Thoracic aorta (tissue), 2 donors: ENCODE data around the gene ARHGEF3. TPM values are rescaled to one million over a fixed set of nuclear protein-coding genes. Genes with fewer than 3 reads are reported as not detected.

Source experiments
- ATAC-seq: fragments of 150-250 bp; one replicate; pipeline ENCODE4 v1.8.0; 2017; ENCODE audit warnings: low read depth; ENCODE audit not compliant: insufficient number of reproducible peaks, low FRiP score
- DNase-seq: peaks from one replicate; pipeline ENCODE4 v3.0.0-alpha.2; 2020; ENCODE audit warnings: low spot score
- H3K27ac ChIP-seq, 2 donors: fragments of 200-600 bp; sonication (generic); 1 replicate in 1 of 2; 2 replicates in 1 of 2; pipeline ENCODE4 v1.5.1; 2016; ENCODE audit warnings: mild to moderate bottlenecking in 2 of 2, moderate library complexity in 2 of 2
- H3K27me3 ChIP-seq: fragments of 200-600 bp; sonication (generic); replicated peaks from 2 replicates; pipeline ENCODE4 v1.6.0; 2016; ENCODE audit warnings: mild to moderate bottlenecking; ENCODE audit not compliant: insufficient read depth
- H3K36me3 ChIP-seq: fragments of 200-600 bp; sonication (generic); one replicate; pipeline ENCODE4 v1.5.1; 2016
- H3K4me1 ChIP-seq, 2 donors: fragments of 200-600 bp; sonication (generic); 1 replicate in 1 of 2; 2 replicates in 1 of 2; pipeline versions ENCODE4 v1.5.1 to v1.6.0; 2016; ENCODE audit warnings: low read depth in 2 of 2, mild to moderate bottlenecking in 1 of 2; ENCODE audit not compliant: control insufficient read depth in 1 of 2
- H3K4me3 ChIP-seq: fragments of 200-600 bp; sonication (generic); 2 replicates; pipeline ENCODE4 v1.5.1; 2016; ENCODE audit warnings: mild to moderate bottlenecking
- H3K9me3 ChIP-seq: fragments of 200-600 bp; sonication (generic); 2 replicates; pipeline ENCODE4 v1.5.1; 2016
- total RNA-seq, 2 donors: library from RNA; depleted of rRNA; stranded (reverse); fragments of >200 nt; gene quantifications; one replicate each; pipeline versions ENCODE4 v1.1.0 to v1.2.3, GENCODE V29; 2016
- TF ChIP-seq, protein P1 (sequence below): fragments of 200-600 bp; sonication (generic); IDR thresholded peaks from one replicate; pipeline ENCODE4 v1.5.1; 2019; ENCODE audit warnings: antibody characterized with exemption

Gene ARHGEF3
- total RNA-seq, 2 donors from 2014 or later, result 13.9 to 21.9 TPM

DNA sequence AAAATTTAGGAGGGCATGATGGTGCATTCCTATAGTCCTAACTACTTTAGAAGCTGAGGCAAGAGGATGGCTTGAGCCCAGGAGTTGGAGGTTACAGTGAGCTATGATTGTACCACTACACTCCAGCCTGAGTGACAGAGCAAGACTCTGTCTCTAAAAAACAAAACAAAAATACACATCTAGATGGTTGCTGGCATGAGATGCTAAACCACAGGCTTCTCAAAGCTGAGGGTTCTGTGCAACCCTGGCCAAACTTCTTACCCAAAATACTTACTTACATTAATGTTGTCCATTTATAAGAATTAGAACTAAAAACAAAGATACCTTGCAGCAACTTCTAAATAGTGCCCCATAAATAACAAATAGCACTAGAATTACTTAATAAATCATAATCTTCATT lies 14.3 kb upstream of the ARHGEF3 start:
- Histone ChIP-seq H3K4me3 (no peak overlapping the region), H3K27ac (no peak overlapping the region), H3K4me1 (peaks cover 0 to 6% of the 10 kb centered on the region in 2 donors), H3K27me3 (no peaks in the 10 kb centered on the region), H3K36me3 (no peaks in the 10 kb centered on the region), H3K9me3 (no peaks in the 10 kb centered on the region)
- TF ChIP-seq, protein P1, sequence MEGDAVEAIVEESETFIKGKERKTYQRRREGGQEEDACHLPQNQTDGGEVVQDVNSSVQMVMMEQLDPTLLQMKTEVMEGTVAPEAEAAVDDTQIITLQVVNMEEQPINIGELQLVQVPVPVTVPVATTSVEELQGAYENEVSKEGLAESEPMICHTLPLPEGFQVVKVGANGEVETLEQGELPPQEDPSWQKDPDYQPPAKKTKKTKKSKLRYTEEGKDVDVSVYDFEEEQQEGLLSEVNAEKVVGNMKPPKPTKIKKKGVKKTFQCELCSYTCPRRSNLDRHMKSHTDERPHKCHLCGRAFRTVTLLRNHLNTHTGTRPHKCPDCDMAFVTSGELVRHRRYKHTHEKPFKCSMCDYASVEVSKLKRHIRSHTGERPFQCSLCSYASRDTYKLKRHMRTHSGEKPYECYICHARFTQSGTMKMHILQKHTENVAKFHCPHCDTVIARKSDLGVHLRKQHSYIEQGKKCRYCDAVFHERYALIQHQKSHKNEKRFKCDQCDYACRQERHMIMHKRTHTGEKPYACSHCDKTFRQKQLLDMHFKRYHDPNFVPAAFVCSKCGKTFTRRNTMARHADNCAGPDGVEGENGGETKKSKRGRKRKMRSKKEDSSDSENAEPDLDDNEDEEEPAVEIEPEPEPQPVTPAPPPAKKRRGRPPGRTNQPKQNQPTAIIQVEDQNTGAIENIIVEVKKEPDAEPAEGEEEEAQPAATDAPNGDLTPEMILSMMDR, result no peak
- ATAC-seq (no peak), DNase-seq (no peak)

DNA sequence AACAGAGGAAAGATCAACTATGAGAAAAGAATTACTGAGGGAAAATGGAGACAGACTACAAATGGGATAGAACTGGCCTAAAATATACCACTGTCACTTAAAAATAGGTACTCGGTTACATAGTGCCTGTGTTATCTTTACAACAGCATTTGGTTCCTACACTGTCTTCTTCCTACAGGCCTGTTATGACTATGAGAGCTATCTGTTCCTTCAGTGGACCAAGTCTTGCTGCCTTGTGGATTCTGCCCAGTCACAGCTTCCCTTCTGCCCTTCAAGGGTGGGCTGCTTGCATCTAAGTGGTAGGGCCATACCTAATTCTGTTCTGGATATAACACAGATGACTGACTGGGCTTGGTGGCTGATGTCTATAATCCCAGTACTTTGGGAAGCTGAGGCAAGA lies 13.8 kb upstream of the ARHGEF3 start:
- ATAC-seq (no peak), DNase-seq (no peak)
- TF ChIP-seq, protein P1, result no peak
- H3K27ac ChIP-seq, result no peak overlapping the region
- H3K4me3 ChIP-seq, result no peak overlapping the region
- H3K9me3 ChIP-seq, result no peaks in the 10 kb centered on the region
- H3K27me3 ChIP-seq, result no peaks in the 10 kb centered on the region
- peaks cover 0 to 6% of the 10 kb centered on the region in 2 donors for H3K4me1 ChIP-seq
- no peaks in the 10 kb centered on the region for H3K36me3 ChIP-seq

- Histone ChIP-seq H3K9me3 (no peaks in the 10 kb centered on the region), H3K27ac (no peak overlapping the region), H3K4me1 (peaks cover 0 to 6% of the 10 kb centered on the region in 2 donors), H3K36me3 (no peaks in the 10 kb centered on the region), H3K27me3 (no peaks in the 10 kb centered on the region), H3K4me3 (no peak overlapping the region)
- peak; percentile 19 for ATAC-seq
- TF ChIP-seq, protein P1, result no peak
- DNase-seq, result no peak
Measured at GRCh38 chr3:56813653-56813960, 11.9 kb upstream of the ARHGEF3 start.

DNA sequence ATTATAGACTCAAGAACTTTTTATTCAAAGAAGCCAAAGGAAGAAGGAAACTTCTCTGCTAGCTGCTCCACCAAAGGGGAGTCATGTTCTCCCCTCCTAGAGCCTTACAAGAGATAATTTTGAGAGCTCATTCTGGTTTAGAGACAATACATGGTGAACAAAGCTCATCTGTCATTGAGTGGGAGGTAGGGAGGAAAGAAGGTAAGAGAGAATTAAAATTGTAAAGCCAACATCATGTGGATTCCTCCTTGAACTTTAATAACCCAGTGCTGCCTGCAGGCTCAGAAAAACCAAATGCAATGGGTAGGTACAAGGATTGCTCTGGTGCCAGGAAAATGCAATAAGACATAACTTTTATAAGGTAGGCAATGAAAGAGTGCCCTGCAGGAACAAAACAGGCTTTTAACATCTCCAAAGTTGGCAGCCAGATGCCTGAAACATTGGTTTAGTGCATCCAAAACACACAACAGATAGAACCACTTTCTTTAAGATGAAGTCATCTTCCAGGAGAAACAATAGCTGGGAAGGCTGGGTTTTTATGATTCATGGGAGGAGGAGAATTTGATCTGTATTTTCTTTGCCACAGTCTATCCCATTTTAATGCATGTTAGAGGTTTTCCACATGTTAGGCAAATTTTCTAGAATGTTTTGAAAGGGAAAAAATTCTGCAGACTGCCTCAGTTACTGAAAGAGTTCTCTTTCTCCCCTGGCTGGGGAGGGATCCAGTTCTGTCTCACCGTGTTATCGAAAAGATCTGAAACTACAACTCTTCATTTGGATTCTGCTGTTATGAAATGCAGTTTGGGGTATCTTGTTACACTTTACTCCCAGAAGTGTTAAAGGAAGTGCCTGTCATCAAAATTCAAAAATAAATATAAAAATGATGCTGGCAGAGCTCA lies 11.3 kb upstream of the ARHGEF3 start:
- Histone ChIP-seq H3K36me3 (no peaks in the 10 kb centered on the region), H3K27ac (no peak overlapping the region), H3K9me3 (no peaks in the 10 kb centered on the region), H3K4me3 (no peak overlapping the region), H3K4me1 (peaks cover 0 to 6% of the 10 kb centered on the region in 2 donors), H3K27me3 (no peaks in the 10 kb centered on the region)
- DNase-seq (no peak), ATAC-seq (no peak)
- TF ChIP-seq, protein P1, result no peak

DNA sequence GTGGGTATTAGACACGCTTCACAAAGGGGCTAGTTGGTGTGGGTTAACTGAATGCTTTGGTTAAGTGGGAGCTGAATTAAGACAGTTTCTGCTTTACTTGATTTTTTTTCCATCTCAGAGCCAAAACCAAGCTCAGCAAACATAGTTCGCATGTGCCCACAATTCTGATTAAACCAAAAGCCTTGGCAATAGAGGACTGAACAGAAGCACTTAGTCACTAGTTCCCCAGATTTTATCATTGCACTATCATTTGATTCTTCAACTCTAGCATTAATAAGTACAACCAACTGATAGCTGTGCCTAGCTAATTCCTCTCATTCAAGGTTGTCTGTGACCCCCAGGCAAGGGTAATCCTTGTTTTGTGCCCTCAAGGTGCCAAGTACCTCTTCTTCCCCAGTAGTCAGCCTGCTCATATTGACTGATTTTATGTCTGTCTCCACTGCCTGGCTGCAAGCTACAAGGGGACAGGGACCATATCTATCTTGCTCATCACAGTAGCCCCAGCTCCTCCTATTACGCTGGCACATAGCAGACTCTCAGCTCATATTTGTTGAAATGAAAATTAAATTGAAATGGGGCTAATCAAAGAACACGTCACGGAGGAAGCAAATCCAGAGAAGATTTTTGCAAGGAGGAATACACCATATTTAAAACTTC lies 9.9 kb upstream of the ARHGEF3 start:
- H3K27ac ChIP-seq, result no peak overlapping the region
- TF ChIP-seq, protein P1, result no peak

More for the DNA sequence above, 9.9 kb upstream of the ARHGEF3 start:
- no peaks in the 10 kb centered on the region for H3K27me3 ChIP-seq
- no peaks in the 10 kb centered on the region for H3K36me3 ChIP-seq
- H3K4me3 ChIP-seq, result no peak overlapping the region
- DNase-seq (no peak), ATAC-seq (no peak)
- peaks cover 0 to 6% of the 10 kb centered on the region in 2 donors for H3K4me1 ChIP-seq
- no peaks in the 10 kb centered on the region for H3K9me3 ChIP-seq
